ENCODE data around the gene UBAP2.

UBAP2 gene

GRCh38 chr9:34048727-34049629 lies at the start of gene UBAP2:
Gene UBAP2 (minus strand): TSS chr9:34048887. CDS start chr9:34017148, 31,739 bp downstream.
- Histone ChIP-seq H3K27me3 (ENCODE audit: control insufficient read depth, low read length) (no peaks in the 10 kb centered on the region), H3K36me3 (ENCODE audit: control insufficient read depth, low read length) (peaks cover 35% of the 10 kb centered on the region), H3K9me2 (replicated peaks; ENCODE audit: control insufficient read depth, low read length) (no peaks in the 10 kb centered on the region), H3F3A (ENCODE audit: control insufficient read depth, insufficient read depth) (no peaks in the 10 kb centered on the region), H3K9me3 (ENCODE audit: control insufficient read depth, insufficient read depth, low read length) (no peaks in the 10 kb centered on the region), H3K4me3 (ENCODE audit: low read length) (peak within 1 kb of the TSS; percentile 89), H3K4me1 (ENCODE audit: control insufficient read depth, low read length) (peaks cover 32% of the 10 kb centered on the region), H4K20me1 (ENCODE audit: control insufficient read depth, insufficient read depth, low read depth, low read length) (peaks cover 18% of the 10 kb centered on the region), H3K79me2 (ENCODE audit: control insufficient read depth, low read length) (peaks cover 51% of the 10 kb centered on the region), H3K4me2 (ENCODE audit: low read length) (peak within 1 kb of the TSS; percentile 93), H3K27ac (ENCODE audit: low read depth, low read length) (peak within 1 kb of the TSS; percentile 71)
- TF ChIP-seq CTCF (IDR thresholded peaks at IDR 0.05; ENCODE audit: low read depth, low read length, poor library complexity, severe bottlenecking) (no peak), EZH2phosphoT487 (IDR thresholded peaks at IDR 0.05; ENCODE audit: borderline replicate concordance, low read length) (no peak)

GRCh38 chr9:34098307-34098706 lies 49.6 kb upstream of the UBAP2 start:
- Histone ChIP-seq H3K9me2 (replicated peaks; ENCODE audit: control insufficient read depth, low read length) (no peaks in the 10 kb centered on the region), H3K4me1 (ENCODE audit: control insufficient read depth, low read length) (peaks cover 51% of the 10 kb centered on the region), H3K79me2 (ENCODE audit: control insufficient read depth, low read length) (peaks cover 14% of the 10 kb centered on the region), H4K20me1 (ENCODE audit: control insufficient read depth, insufficient read depth, low read depth, low read length) (0 out of 2 replicates have a peak, but pooled peaks cover 4% of the 10 kb centered on the region), H3K4me2 (ENCODE audit: low read length) (peak overlapping the region; percentile 92), H3F3A (ENCODE audit: control insufficient read depth, insufficient read depth) (peaks cover 10% of the 10 kb centered on the region), H3K4me3 (ENCODE audit: low read length) (peak overlapping the region; percentile 64), H3K36me3 (ENCODE audit: control insufficient read depth, low read length) (peaks cover 89% of the 10 kb centered on the region), H3K9me3 (ENCODE audit: control insufficient read depth, insufficient read depth, low read length) (no peaks in the 10 kb centered on the region), H3K27ac (ENCODE audit: low read depth, low read length) (peak overlapping the region; percentile 74), H3K27me3 (ENCODE audit: control insufficient read depth, low read length) (no peaks in the 10 kb centered on the region)
- TF ChIP-seq EZH2phosphoT487 (IDR thresholded peaks at IDR 0.05; ENCODE audit: borderline replicate concordance, low read length) (no peak), CTCF (IDR thresholded peaks at IDR 0.05; ENCODE audit: low read depth, low read length, poor library complexity, severe bottlenecking) (no peak)

- H3K9me2 ChIP-seq (replicated peaks; ENCODE audit: control insufficient read depth, low read length), result no peaks in the 10 kb centered on the region
- peaks cover 10% of the 10 kb centered on the region for H3F3A ChIP-seq (ENCODE audit: control insufficient read depth, insufficient read depth)
- peaks cover 14% of the 10 kb centered on the region for H3K79me2 ChIP-seq (ENCODE audit: control insufficient read depth, low read length)
- H3K36me3 ChIP-seq (ENCODE audit: control insufficient read depth, low read length), result peaks cover 89% of the 10 kb centered on the region
- H3K4me3 ChIP-seq (ENCODE audit: low read length), result peak overlapping the region; percentile 64
- H4K20me1 ChIP-seq (ENCODE audit: control insufficient read depth, insufficient read depth, low read depth, low read length), result 0 out of 2 replicates have a peak, but pooled peaks cover 4% of the 10 kb centered on the region
- H3K9me3 ChIP-seq (ENCODE audit: control insufficient read depth, insufficient read depth, low read length), result no peaks in the 10 kb centered on the region
- TF ChIP-seq EZH2phosphoT487 (IDR thresholded peaks at IDR 0.05; ENCODE audit: borderline replicate concordance, low read length) (no peak), CTCF (IDR thresholded peaks at IDR 0.05; ENCODE audit: low read depth, low read length, poor library complexity, severe bottlenecking) (no peak)
- peak overlapping the region; percentile 74 for H3K27ac ChIP-seq (ENCODE audit: low read depth, low read length)
- no peaks in the 10 kb centered on the region for H3K27me3 ChIP-seq (ENCODE audit: control insufficient read depth, low read length)
- peak overlapping the region; percentile 92 for H3K4me2 ChIP-seq (ENCODE audit: low read length)
- peaks cover 51% of the 10 kb centered on the region for H3K4me1 ChIP-seq (ENCODE audit: control insufficient read depth, low read length)
Observed at GRCh38 chr9:34097865-34098264, 49.2 kb upstream of the UBAP2 start.
